Upper lobe of left lung (tissue), 6 donors: ENCODE data around the gene CPEB4. TPM values are rescaled to one million over a fixed set of nuclear protein-coding genes. Genes with fewer than 3 reads are reported as not detected.

Source experiments
- ATAC-seq, 2 donors: fragments of 200-7000 bp; cut with Tn5 transposase; one replicate each; pipeline ENCODE4 v1.9.1; 2022; ENCODE audit warnings: mild to moderate bottlenecking in 2 of 2, moderate library complexity in 2 of 2; ENCODE audit not compliant: low FRiP score in 2 of 2
- DNase-seq, 2 donors: peaks; one replicate each; pipeline ENCODE4 v3.0.0-alpha.2; 2019 to 2020
- H3K27ac ChIP-seq, 4 donors: fragments of 200-600 bp; sonication (generic); one replicate each; pipeline ENCODE4 v1.5.1; 2016 to 2019
- H3K27me3 ChIP-seq, 4 donors: fragments of 200-600 bp; sonication (generic); one replicate each; pipeline ENCODE4 v1.5.1; 2017 to 2019
- H3K36me3 ChIP-seq, 4 donors: fragments of 200-600 bp; sonication (generic); one replicate each; pipeline ENCODE4 v1.5.1; 2016 to 2019
- H3K4me1 ChIP-seq, 4 donors: fragments of 200-600 bp; sonication (generic); one replicate each; pipeline ENCODE4 v1.5.1; 2018 to 2019
- H3K4me3 ChIP-seq, 4 donors: fragments of 200-600 bp; sonication (generic); one replicate each; pipeline ENCODE4 v1.5.1; 2017 to 2019; ENCODE audit warnings: mild to moderate bottlenecking in 2 of 4, moderate library complexity in 1 of 4
- H3K9me3 ChIP-seq, 4 donors: fragments of 200-600 bp; sonication (generic); one replicate each; pipeline ENCODE4 v1.5.1; 2018 to 2019
- CTCF ChIP-seq, 6 experiments: fragments of 450-650 bp in 4 of 6; fragments of 200-600 bp in 2 of 6; sonication (generic) in 2 of 6; IDR thresholded peaks; one replicate each; pipeline ENCODE4 v1.5.1; 2016 to 2019; ENCODE audit warnings: antibody characterized with exemption in 6 of 6
- EP300 ChIP-seq, 4 donors: sonication (generic); formaldehyde crosslinking; IDR thresholded peaks; one replicate each; pipeline ENCODE4 v1.5.1; 2017; ENCODE audit warnings: antibody characterized with exemption in 4 of 4, control low read depth in 2 of 4
- POLR2A ChIP-seq, 4 donors: fragments of 450-650 bp; IDR thresholded peaks; one replicate each; pipeline ENCODE4 v1.5.1; 2016 to 2017; ENCODE audit warnings: antibody characterized with exemption in 4 of 4, mild to moderate bottlenecking in 2 of 4
- POLR2AphosphoS5 ChIP-seq, 2 donors: sonication (generic); formaldehyde crosslinking; IDR thresholded peaks; one replicate each; pipeline ENCODE4 v1.5.1; 2017; ENCODE audit warnings: antibody characterized with exemption in 2 of 2
- WGBS, 2 donors: methylation state at CpG; one replicate each; pipeline ENCODE4 v1.1.5; 2017 to 2018; 5-methylcytosine and 5-hydroxymethylcytosine counted together
- total RNA-seq, 6 donors: library from RNA; depleted of rRNA in 4 of 6; stranded (reverse); fragments of >200 nt in 4 of 6; gene quantifications; one replicate each; pipeline versions ENCODE4 v1.1.0 to v1.2.1, GENCODE V29; 2016 to 2021
- donor health status: DM: no; HTN: no; CAD: no; lungs with moderate emphysema.
- donor health status: DM: no; HTN: yes; CAD: no; lungs with severe emphysema.

Gene CPEB4
- total RNA-seq, 6 donors from 2014 or later: 52.6 to 96.4 (median 62.0) TPM

GRCh38 chr5:173880306-173880985, 7.7 kb upstream of the CPEB4 start:
- Histone ChIP-seq H3K36me3 (no peaks in the 10 kb centered on the region), H3K9me3 (no peaks in the 10 kb centered on the region), H3K4me3 (no peak overlapping the region), H3K4me1 (peaks cover 16 to 20% (median 17%) of the 10 kb centered on the region in 4 donors), H3K27ac (no peak overlapping the region), H3K27me3 (no peaks in the 10 kb centered on the region)
- TF ChIP-seq POLR2A (IDR thresholded peaks at IDR 0.05) (no peak), CTCF (IDR thresholded peaks at IDR 0.05) (no peak), EP300 (IDR thresholded peaks at IDR 0.05) (no peak), POLR2AphosphoS5 (IDR thresholded peaks at IDR 0.05) (no peak)
- ATAC-seq: no peak
- WGBS, 2 donors: 85 to 95% methylated on average over 4 to 5 of the region's 5 CpGs
- no peak for DNase-seq

- 84% methylated on average over 6 of the region's 6 CpGs for WGBS, 2 donors
- H3K27me3 ChIP-seq: no peaks in the 10 kb centered on the region
- no peak overlapping the region for H3K4me3 ChIP-seq
- peaks cover 26 to 31% (median 28%) of the 10 kb centered on the region in 4 donors for H3K4me1 ChIP-seq
- H3K36me3 ChIP-seq: no peaks in the 10 kb centered on the region
- TF ChIP-seq EP300 (IDR thresholded peaks at IDR 0.05) (no peak), POLR2AphosphoS5 (IDR thresholded peaks at IDR 0.05) (no peak), POLR2A (IDR thresholded peaks at IDR 0.05) (no peak), CTCF (IDR thresholded peaks at IDR 0.05) (no peak)
- DNase-seq (no peak), ATAC-seq (no peak)
- no peak overlapping the region for H3K27ac ChIP-seq
- no peaks in the 10 kb centered on the region for H3K9me3 ChIP-seq
These were observed 6.2 kb upstream of the CPEB4 start for GRCh38 chr5:173881811-173882575.

GRCh38 chr5:173882632-173883031, 5.5 kb upstream of the CPEB4 start:
- no peaks in the 10 kb centered on the region for H3K27me3 ChIP-seq
- ATAC-seq: no peak
- no peaks in the 10 kb centered on the region for H3K9me3 ChIP-seq
- H3K27ac ChIP-seq: no peak overlapping the region
- TF ChIP-seq CTCF (IDR thresholded peaks at IDR 0.05) (no peak), EP300 (IDR thresholded peaks at IDR 0.05) (no peak), POLR2A (IDR thresholded peaks at IDR 0.05) (no peak), POLR2AphosphoS5 (IDR thresholded peaks at IDR 0.05) (no peak)
- DNase-seq: no peak
- H3K36me3 ChIP-seq: no peaks in the 10 kb centered on the region
- no peak overlapping the region for H3K4me3 ChIP-seq
- H3K4me1 ChIP-seq: peaks cover 29 to 37% (median 34%) of the 10 kb centered on the region in 4 donors

GRCh38 chr5:173883347-173883924, 4.7 kb upstream of the CPEB4 start:
- Histone ChIP-seq H3K36me3 (no peaks in the 10 kb centered on the region), H3K4me1 (peaks cover 29 to 37% (median 35%) of the 10 kb centered on the region in 4 donors), H3K4me3 (no peak overlapping the region), H3K9me3 (no peaks in the 10 kb centered on the region), H3K27ac (no peak overlapping the region), H3K27me3 (no peaks in the 10 kb centered on the region)
- 94 to 96% methylated on average over 3 of the region's 3 CpGs for WGBS, 2 donors
- ATAC-seq (no peak), DNase-seq (no peak)
- TF ChIP-seq EP300 (IDR thresholded peaks at IDR 0.05): no peak
- TF ChIP-seq POLR2AphosphoS5 (IDR thresholded peaks at IDR 0.05): no peak
- no peak for TF ChIP-seq POLR2A (IDR thresholded peaks at IDR 0.05)
- no peak for TF ChIP-seq CTCF (IDR thresholded peaks at IDR 0.05)
